ENCODE results near the gene PPP1R8.

- TF ChIP-seq, protein P1, sequence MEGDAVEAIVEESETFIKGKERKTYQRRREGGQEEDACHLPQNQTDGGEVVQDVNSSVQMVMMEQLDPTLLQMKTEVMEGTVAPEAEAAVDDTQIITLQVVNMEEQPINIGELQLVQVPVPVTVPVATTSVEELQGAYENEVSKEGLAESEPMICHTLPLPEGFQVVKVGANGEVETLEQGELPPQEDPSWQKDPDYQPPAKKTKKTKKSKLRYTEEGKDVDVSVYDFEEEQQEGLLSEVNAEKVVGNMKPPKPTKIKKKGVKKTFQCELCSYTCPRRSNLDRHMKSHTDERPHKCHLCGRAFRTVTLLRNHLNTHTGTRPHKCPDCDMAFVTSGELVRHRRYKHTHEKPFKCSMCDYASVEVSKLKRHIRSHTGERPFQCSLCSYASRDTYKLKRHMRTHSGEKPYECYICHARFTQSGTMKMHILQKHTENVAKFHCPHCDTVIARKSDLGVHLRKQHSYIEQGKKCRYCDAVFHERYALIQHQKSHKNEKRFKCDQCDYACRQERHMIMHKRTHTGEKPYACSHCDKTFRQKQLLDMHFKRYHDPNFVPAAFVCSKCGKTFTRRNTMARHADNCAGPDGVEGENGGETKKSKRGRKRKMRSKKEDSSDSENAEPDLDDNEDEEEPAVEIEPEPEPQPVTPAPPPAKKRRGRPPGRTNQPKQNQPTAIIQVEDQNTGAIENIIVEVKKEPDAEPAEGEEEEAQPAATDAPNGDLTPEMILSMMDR (IDR thresholded peaks at IDR 0.05 in 2 of 3, conservative IDR thresholded peaks at IDR 0.05 in 1 of 3; ENCODE audit: borderline replicate concordance in 1 of 3, insufficient read depth in 1 of 3, low read depth in 2 of 3, low read length in 2 of 3), result no peak
- TF ChIP-seq SIN3A (IDR thresholded peaks at IDR 0.05; ENCODE audit: low read depth), result no peak
- TF ChIP-seq CEBPB (IDR thresholded peaks at IDR 0.05; ENCODE audit: low read depth), result no peak
- no peak for TF ChIP-seq REST (IDR thresholded peaks at IDR 0.05; ENCODE audit: low read depth)
- no peak for TF ChIP-seq FOSL1 (IDR thresholded peaks at IDR 0.05; ENCODE audit: low read depth)
- TF ChIP-seq POLR2A (IDR thresholded peaks at IDR 0.05; ENCODE audit: borderline replicate concordance, extremely low read depth, insufficient read depth, insufficient read length), result no peak
- no peak for TF ChIP-seq POLR2AphosphoS5 (IDR thresholded peaks at IDR 0.05; ENCODE audit: low read depth, low read length)
- no peak for TF ChIP-seq SRF (IDR thresholded peaks at IDR 0.05; ENCODE audit: low read depth)
- TF ChIP-seq RAD21 (IDR thresholded peaks at IDR 0.05; ENCODE audit: low read depth), result no peak
These were observed 46.5 kb downstream of the PPP1R8 start for GRCh38 chr1:27877115-27877416.
